GM19372 (cell line): Measurements from ENCODE around the gene MYH6.
"Not testable (repeated sequence)": the region's sequence is repeated elsewhere in the genome, so short reads cannot be mapped to it uniquely, and the experiment has no call there.

ENCODE experiments used
- ATAC-seq: cut with Tn5 transposase; IDR thresholded peaks from one replicate; pipeline ENCODE4 v1.9.1; 2021; ENCODE audit warnings: mild to moderate bottlenecking, low read depth, moderate library complexity; ENCODE audit not compliant: unreplicated experiment

The MYH6 gene

DNA sequence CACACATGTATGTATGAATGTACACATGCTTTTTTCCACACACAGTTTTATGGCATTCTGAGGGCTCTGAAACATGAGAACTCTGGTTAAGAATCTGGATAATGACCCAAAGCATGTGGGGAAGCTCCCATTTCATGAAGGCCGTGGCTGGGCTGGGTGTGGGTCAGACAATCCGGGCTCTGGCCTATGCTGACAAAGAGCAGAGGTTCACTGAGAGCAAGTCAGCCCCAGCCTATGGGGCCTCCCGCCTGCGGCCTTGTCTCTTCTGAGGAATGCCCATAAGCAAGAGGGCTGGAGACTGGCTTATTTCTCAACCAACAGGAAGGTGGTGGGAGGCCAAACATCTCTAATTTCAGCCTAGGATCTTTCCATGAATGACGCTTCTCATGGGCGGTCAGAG, 8.5 kb downstream of the MYH6 start:
- ATAC-seq, result no peak

DNA sequence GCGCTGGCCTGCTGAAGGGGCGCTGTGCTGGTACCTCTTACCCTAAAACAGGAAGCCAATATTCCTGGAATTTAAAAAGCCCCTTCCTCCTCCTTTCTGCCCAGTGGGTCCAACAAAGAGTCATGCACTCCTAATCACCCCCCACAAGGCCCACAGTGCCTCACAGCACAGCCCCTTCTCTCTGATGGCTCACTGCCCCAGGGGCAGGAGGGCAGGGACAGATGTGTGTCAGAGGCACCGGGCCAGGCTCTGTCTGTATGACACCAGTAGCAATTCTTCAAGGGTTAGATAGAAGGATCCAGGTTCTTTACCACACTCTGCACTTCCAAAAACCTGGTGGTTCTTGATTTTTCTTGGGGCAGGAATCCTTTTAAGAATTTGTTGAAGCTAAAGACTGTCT, 8.9 kb downstream of the MYH6 start:
- ATAC-seq, result no peak

DNA sequence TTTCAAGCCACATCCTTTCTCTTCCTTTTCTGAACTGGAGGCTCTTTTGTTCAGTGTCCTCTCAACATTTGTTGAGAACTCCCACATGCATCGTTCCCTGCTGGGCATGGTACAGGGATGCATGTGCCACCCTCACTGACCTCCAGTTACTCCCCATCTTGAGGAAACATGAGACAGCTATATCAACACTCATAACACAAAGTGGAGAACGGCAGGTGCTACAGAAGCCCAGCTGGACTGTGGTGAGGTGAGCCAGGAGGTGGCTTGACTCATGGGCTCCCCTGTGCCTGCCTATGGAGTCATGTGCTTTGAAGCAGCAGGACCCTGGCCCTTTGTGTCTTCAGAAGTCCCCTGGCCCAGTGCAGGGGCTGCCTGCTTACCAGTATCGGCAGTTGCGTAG, 9.7 kb downstream of the MYH6 start:
- no peak for ATAC-seq

DNA sequence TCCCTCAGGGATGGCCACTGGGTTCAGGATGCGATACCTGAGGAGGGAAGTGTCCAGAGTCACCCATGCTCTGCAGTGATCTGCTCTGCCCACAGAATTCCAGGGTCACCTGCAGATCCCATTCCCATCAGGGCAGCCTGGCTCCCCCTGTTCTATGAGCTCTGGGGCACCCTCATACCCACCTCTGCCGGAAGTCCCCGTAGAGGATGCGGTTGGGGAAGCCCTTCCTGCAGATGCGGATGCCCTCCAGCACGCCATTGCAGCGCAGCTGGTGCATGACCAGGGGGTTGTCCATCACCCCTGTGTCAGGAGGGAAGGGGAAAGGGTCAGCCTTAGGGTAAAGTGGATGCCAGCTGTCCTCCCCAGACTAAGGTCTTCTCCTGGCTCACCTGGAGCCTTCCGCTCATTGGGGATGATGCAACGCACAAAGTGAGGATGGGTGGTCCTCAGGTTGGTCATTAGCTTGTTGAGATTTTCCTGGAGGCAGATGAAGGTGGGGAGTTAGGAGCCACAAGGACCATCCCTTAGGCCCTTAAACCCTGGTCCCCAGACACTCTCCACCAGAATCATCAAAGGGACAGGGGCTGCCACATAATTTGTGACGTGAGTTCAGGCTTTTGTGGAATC, 11.2 kb downstream of the MYH6 start:
- ATAC-seq, result no peak

DNA sequence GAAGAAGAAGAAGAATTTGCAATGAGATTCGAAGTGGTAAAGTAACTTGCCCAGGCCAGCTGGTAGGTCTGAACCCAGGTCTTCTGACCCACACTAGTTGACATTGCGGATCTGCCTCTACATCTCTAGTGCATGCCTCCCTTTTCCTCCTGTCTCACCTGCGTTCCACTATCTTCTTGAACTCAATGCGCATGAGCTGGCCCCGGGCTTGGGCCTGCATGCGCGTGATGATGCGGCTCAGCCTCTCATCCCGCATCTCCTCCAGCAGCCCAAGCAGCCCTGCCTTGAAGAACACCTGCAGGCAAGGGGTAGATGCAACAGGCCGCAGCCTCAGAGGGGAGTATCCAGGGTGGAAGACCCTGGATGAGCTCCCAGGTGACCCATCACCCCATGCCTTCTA, 11.9 kb downstream of the MYH6 start:
- no peak for ATAC-seq

DNA sequence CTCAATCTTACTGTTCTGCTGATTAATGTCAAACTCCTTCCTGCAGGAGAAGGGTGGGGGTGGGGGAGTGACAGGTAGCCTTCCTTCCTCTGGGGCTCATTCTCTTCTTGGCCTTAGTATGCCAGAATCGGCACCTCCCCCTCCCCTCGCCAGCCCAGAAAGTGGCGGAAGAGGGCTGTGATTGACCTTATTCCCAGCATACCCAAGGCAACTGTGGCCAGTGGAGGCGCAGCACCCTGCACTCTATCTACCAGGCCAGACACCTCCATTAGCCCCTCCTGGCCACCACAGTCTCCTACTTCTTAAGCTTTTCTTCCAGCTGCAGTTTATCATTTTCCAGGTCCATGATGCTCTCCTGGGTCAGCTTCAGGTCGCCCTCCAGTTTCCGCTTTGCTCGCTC, 15.5 kb downstream of the MYH6 start:
- ATAC-seq, result no peak

DNA sequence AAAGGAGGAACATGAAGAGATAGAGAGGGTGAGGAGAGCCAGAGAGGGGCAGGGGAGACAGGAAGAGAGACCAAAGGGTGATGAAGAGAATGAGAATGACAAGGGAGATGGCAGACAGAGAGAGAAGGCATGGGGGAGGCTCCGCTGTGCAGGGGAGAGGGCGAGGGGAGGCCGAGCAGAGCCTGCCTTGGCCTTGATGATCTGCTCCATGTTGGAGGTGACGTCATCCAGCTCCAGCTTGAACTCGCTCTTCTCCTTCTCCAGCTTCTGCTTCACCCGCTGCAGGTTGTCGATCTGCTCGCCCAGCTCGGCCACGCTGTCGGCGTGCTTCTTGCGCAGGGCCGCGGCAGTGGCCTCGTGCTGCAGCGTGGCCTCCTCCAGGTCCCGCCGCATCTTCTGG, 18.2 kb downstream of the MYH6 start:
- not testable (repeated sequence) for ATAC-seq

DNA sequence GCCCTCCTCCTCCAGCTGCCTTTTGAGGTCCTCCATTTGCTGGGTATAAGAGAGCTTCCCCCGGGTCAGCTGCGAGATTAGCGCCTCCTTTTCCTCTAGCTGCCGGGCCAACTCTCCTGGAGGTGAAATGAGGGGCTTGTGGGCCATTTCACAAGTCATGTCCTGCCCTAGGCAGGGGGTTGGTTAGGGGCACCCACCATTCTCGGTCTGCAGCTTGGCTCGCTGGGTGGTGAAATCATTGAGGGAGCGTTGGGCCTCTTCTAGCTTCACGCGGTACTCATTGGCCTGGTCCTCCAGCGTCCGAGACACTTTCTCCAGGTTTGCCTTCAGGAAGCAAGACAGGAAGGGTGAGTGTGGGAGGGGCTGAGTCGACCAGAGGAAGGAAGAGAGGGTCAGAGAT, 18.7 kb downstream of the MYH6 start:
- ATAC-seq, result no peak

DNA sequence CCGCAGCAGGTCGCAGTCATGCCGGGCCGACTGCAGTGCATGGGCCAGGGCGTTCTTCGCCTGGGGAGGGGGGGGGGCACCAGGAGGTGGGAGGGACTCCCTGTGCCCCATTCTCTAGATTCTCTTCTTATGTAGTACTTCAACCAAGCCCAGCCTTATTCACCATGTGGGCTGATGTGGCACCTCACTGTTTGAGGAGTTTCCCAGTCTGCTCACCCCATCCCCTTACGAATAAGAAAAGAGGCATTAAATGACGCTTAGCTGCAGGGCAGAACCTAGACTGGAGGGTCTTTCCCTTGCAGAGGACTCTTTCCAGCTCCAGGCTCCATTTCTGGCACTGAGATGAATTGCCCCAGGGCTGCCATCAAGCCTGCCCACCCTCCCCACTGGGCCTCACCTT, 19.1 kb downstream of the MYH6 start:
- ATAC-seq, result no peak

DNA sequence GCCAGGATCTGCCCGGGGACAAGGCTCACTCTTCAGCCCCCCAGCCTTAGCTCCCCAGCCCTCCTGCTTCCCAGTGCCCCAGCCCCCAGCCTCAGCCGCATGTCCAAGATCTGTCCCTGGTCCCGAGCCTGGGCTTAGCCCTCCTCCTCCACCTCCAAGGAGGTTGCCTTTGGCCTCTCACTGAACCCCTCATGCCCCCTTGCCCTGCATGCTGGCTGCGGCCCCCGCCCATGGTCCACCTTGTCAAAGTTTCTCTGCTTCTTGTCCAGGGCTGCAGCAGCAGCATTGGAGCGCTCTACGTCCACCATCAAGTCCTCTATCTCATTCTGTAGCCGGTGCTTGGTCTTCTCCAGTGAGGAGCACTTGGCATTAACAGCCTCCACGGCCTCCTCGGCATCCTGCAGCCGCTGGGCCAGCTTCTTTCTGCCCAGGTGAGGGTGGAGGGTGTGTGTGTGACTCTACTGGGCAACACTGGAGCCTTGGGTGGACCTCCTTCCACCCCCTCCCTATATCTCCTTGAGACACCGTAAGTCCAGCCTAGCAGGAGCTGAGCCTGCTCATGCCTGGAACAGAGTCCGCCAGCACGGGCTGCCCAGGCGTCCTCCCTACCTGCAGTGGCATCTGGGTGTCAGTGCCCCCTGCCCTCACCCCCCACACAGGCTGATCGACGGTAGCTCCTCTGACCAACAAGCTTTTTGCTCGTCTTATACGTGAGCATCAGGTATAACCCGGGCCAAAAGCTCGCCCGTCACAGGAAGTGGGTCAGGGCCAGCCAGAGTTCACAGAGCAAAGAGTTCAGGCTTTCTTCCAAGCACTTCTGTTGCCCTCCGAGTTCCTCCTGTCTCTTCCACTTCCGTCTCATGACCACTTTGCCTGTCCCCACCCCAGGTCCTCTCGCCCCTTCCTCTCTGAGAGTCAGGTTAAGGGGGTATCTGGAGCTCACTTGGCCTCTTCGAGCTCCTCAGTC, 19.9 kb downstream of the MYH6 start:
- ATAC-seq, result no peak

DNA sequence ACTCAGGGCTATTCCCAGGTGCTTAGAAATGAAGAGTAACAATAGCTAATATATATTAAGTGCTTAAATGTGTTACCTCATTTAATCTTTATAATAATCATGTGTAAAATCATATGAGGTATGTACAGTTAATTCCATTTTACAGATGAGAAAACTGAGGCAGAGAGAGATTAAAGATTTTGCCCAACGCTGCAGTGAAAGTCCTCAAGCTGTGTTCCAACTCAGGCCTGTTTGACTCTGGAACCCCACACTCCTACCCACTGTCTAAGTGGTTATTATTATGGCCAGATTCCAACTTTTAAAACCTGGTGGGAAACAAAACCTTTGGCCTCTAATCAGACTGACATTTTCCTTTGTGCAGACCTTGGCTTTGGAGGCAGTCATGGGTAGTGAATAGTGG, 21.1 kb downstream of the MYH6 start:
- ATAC-seq, result no peak

DNA sequence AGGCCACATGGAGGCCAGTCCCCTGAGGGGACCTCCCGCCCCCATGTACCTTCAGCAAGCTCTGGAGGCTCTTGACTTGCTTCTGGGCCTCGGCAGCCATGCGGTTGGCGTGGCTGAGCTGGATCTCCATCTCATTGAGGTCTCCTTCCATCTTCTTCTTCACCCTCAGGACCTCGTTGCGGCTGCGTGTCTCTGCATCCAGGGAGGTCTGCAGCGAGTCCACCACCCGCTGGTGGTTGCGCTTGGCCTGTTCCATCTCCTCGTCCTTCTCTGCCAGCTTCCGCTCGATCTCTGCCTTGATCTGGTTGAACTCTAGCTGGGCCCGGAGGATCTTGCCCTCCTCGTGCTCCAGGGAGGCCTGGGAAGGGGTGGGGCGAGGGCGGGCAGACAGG, 21.8 kb downstream of the MYH6 start:
- not testable (repeated sequence) for ATAC-seq

DNA sequence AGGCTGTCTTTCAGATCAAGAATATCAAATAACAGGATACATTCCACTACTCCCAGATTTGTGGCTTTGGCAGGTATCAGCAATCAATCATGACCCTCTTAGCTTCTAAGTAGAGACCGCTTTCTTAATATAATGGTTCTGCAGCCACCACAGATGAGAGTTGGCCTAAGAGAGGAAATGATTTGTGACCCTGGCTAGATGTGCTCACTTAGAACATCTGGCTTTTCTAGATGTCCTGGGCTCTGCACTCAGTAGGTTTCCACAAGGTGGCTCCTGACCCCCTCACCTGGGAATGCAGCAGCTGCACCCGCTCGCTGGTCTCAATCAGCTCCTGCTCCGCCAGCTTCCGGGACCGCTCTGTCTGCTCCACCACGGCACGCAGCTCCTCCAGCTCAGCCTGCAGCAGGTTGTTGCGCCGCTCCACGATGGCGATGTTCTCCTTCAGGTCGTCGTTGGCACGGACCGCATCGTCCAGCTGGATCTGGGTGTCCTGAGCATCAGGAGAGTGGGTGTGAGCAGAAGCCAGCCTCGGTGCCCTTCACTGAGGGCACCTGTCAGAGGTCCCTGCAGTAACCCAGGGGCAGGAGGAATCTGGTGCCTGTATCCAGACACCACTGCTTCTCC, 22.3 kb downstream of the MYH6 start:
- ATAC-seq, result no peak

DNA sequence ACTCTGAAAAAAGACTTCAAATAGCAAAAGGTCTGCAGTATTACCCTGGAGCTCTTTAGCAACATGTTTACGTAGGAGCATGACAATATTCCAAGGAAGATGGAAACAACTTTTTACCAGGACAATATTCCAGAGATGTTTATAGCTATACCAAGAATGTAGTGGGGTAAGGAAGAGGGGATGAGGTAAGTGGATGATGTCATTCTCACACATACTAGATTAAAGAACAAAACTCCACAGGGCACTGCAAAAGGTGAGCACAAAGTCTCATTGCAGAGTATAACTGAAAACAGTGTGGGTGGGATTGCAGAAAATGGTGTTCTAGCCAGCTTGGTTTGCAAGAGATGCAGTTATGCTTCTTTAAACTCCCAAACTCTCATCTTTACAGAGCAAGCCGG, 22.8 kb downstream of the MYH6 start:
- ATAC-seq, result no peak

DNA sequence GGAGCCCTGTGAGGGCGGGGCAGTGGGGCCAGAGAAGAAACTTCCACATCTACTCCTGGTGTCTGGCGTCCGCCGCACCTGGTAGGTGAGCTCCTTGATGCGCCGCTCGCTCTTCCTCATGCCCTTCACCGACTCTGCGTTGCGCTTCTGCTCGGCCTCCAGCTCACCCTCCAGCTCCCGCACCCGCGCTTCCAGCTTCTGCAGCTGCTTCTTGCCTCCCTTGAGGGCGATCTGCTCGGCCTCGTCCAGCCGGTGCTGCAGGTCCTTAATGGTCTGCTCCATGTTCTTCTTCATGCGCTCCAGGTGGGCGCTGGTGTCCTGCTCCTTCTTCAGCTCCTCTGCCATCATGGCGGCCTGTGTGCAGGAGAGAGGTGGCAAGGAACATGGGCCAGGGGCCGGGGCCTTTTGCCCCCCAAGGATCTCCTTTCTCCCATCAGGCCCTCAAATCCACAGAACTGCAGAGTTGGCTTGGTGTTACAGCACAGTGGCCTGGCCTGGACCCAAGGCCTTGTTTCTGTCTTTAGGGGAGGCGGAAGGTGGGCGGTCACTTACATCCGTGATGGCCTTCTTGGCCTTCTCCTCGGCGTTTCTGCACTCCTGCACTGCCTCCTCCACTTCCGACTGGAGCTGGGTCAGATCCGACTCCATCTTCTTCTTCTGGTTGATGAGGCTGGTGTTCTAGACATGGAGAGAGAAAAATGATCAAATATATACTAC, 23.6 kb downstream of the MYH6 start:
- ATAC-seq, result no peak

DNA sequence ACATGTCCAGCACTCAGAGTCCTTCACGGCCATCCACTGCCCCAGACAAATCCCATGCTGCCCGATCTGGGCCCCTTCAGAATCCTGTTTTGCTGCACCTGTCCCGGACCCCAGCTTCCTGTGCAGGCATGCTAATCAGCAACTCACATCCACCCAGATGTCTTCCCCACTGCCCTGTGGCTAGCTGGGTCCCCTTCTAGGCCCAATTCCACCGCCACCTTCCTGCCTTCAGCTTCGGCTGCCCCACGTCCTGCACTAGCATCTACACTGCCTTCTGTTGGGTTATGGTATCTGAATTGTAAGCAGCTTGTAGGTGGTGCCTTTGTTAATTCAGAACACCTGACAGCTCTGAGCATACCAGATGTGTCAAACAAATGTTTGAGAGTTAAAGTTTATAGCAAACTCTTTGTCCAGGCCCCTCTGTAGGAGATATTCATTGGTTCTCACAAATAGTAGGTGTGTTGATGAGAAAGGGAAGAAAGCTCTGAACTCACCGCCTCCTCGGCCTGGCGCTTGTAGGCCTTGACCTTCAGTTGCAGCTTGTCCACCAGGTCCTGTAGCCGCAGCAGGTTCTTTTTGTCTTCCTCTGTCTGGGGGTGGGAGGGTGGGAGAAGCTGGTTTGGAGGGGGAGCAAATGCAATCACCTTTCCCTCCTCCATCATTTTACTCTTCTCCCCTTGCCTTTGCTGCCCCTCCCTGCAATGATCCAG, 25.2 kb downstream of the MYH6 start:
- ATAC-seq, result no peak

DNA sequence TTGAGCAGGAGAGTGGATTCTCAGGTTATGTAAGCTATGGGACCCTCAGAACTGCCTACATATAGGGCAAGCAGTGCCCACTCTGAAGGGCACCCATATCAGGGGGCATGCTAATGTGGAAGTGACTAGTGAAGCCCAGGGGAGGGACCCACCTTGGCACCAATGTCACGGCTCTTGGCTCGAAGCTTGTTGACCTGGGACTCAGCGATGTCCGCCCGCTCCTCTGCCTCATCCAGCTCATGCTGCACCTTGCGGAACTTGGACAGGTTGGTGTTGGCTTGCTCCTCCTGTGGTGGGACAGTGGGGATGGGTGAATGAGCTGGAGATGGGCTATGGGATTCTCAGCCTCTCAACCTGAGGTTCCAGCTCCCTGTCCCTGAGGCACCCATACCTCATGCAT, 25.8 kb downstream of the MYH6 start:
- no peak for ATAC-seq

DNA sequence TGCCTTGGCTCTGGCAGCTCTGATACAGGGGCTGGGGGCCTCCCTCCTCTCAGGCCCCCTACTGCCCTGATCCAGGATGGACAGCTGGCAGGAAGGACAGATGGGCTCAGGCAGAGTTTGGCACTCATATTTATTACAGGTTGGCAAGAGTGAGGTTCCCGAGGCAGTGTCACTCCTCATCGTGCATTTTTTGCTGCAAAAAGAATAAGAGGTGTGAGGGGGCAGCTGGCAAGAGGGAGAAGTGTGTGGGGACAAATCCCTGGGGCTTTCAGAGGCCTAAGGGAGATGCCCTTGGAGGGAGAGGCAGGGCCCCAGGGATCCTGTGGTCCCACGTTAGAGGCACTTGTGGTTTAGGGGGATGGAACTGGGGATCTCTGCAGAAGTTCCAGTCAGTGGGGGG, 26.2 kb downstream of the MYH6 start:
- no peak for ATAC-seq

DNA sequence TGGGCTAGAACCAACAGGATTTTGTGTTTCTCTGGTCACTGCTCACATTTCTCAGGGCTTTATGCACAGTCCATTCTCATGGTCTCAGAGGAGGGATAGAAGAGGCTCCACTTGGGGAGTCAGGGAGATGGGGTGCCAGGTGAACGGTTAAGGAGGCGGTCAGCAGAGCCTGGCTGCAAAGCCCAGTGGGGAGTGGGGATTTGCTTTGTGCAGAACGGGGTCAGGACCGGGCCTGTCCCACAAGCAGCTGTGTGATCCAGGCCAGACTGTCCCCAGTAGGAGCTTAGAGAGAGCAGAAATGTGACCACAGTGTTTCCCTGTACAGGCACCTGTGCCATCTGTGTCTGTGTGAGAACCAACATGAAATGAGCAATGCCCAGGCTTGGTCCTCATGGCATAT, 27.1 kb downstream of the MYH6 start:
- no peak for ATAC-seq

DNA sequence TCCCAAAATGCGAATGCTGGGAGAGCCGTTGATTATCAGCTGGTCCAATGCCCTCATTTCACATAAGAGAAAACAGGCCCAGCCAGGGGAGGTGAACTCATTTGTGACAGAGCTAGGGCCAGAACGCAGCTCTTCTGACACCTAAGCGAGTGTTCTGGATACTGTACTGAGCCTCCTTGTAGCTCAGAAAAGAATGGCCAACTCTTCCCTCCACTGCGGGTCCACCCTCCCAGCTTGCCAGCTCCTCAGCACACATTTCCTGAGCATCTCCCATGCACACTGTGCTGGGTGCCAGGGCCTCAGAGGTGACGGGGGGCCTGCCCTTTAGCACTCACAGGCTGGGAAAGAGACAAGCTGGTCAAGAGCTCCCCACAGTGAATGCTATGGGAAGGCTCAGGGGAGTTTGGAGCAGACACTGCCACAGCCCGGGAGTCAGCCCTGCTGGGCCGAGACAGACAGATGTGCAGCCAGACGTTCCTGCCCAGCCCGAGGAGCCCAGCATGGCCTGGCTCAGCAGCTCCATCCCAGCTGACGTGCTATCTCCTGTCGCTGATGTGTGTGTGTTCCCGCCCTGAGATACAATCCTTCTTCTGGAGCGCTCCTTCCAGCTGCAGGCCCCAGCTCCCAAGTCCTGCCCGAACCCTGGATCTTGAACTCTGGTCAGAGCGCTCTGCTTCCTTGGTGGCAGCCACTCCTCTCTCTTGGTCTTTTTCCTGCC, 27.7 kb downstream of the MYH6 start:
- no peak for ATAC-seq
